Mucosa of stomach (tissue), 1 donor: ENCODE data around the gene ASTN2.

Experiments
- H3K27me3 ChIP-seq: one replicate; pipeline ENCODE4 v1.7.0; 2013; ENCODE audit warnings: mild to moderate bottlenecking, low read length; ENCODE audit not compliant: control insufficient read depth, insufficient read depth
- H3K36me3 ChIP-seq: one replicate; pipeline ENCODE4 v1.7.0; 2013; ENCODE audit warnings: low read length; ENCODE audit not compliant: control insufficient read depth, insufficient read depth
- H3K4me1 ChIP-seq: one replicate; pipeline ENCODE4 v1.7.0; 2013; ENCODE audit warnings: mild to moderate bottlenecking, low read length; ENCODE audit not compliant: control insufficient read depth, insufficient read depth
- H3K4me3 ChIP-seq: one replicate; pipeline ENCODE4 v1.7.0; 2013; ENCODE audit warnings: low read length
- H3K9ac ChIP-seq: one replicate; pipeline ENCODE4 v1.7.0; 2013; ENCODE audit warnings: mild to moderate bottlenecking, low read length, moderate library complexity
- H3K9me3 ChIP-seq: one replicate; pipeline ENCODE4 v1.7.0; 2013; ENCODE audit warnings: mild to moderate bottlenecking, low read length, moderate library complexity; ENCODE audit not compliant: control insufficient read depth
- donor health status: Pancreatic carcinoma.

ASTN2 gene

DNA sequence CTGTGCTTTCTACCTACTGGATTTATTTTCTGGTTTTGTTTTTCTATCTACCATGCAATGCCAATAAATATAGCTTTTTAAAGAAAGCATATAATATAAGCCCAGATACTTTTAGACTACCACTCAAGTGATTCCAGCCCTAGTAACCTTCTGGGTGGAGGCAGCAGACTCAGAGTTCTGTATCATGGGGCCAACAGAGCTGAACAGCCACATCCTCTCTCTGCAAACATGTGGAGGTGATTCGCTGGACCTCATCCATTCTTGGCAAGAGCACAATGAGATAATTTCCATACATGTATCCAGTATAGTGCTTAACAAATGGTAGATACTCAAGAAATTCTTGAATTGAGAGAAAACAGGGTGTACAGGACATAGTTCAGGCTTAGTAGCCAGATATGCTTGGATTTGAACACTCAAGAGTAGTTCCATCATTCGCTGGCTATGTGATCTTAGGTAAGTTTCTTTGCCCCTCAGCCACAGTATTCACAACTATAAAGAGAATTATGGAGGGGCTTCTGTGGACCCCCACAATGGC is 124.5 kb downstream of the ASTN2 start:
- no peak overlapping the region for H3K9ac ChIP-seq
- no peaks in the 10 kb centered on the region for H3K27me3 ChIP-seq
- H3K36me3 ChIP-seq: no peaks in the 10 kb centered on the region
- no peaks in the 10 kb centered on the region for H3K4me1 ChIP-seq
- no peak overlapping the region for H3K4me3 ChIP-seq
- H3K9me3 ChIP-seq: no peaks in the 10 kb centered on the region

DNA sequence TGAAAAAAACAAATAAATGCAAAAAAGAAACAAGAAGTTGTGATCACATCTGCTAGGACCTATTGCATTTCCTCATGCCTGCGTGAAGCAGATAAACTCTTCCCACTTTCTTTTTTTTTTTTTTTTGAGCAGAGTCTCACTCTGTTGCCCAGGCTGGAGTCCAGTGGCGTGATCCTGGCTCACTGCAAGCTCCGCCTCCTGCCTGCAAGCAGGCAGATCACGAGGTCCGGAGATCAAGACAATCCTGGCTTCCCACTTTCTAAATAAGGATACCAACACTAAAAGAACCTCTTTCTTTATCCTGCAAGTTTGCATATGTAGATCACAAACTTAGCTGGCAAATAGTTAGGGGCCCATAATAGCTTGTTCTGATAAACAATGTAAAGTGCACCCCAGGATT is 128.6 kb downstream of the ASTN2 start:
- H3K9me3 ChIP-seq: no peaks in the 10 kb centered on the region
- H3K4me1 ChIP-seq: no peaks in the 10 kb centered on the region
- no peaks in the 10 kb centered on the region for H3K27me3 ChIP-seq
- H3K9ac ChIP-seq: no peak overlapping the region
- no peak overlapping the region for H3K4me3 ChIP-seq
- no peaks in the 10 kb centered on the region for H3K36me3 ChIP-seq

DNA sequence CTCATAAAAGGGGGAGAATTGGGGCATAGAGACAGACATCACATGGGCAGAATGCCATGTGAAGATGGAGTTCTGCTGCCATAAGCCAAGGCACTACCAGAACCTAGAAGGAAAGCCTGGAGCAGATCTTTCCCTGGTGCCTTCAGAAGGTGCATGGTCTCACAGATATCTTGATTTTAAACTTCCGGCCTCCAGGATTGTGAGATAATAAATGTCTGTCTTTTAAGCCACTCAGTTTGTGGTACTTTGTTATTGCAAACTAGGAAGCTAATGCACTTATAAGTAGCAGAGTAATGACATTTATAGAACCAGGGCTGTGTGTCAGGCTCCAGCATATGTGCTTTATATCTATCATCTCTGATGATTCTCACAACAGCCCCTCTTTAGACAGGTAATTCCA is 130.4 kb downstream of the ASTN2 start:
- Histone ChIP-seq H3K4me1 (no peaks in the 10 kb centered on the region), H3K4me3 (no peak overlapping the region), H3K9ac (no peak overlapping the region)

DNA sequence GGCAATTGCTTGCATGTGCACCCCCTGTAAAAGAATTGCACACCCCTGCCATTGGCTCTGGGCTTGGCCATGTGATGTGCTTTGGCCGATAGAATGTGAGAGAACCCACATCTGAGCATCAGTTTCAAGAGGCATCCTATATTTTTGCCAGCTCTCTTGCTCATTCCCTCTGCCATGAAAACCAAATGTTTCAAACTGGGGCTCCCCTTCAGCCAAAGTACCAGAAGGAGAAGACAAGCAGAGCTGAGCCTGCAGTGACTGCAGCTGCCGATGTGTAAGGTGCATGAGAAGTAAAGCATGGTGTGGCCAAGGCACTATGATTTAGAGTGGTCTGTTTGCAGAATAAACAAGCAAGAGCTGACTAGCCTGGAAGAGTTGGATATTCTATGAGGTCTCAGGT is 132.3 kb downstream of the ASTN2 start:
- H3K27me3 ChIP-seq: no peaks in the 10 kb centered on the region
- H3K9ac ChIP-seq: no peak overlapping the region

More for the DNA sequence above, 130.4 kb downstream of the ASTN2 start:
- no peaks in the 10 kb centered on the region for H3K36me3 ChIP-seq
- H3K27me3 ChIP-seq: no peaks in the 10 kb centered on the region
- H3K9me3 ChIP-seq: no peaks in the 10 kb centered on the region

DNA sequence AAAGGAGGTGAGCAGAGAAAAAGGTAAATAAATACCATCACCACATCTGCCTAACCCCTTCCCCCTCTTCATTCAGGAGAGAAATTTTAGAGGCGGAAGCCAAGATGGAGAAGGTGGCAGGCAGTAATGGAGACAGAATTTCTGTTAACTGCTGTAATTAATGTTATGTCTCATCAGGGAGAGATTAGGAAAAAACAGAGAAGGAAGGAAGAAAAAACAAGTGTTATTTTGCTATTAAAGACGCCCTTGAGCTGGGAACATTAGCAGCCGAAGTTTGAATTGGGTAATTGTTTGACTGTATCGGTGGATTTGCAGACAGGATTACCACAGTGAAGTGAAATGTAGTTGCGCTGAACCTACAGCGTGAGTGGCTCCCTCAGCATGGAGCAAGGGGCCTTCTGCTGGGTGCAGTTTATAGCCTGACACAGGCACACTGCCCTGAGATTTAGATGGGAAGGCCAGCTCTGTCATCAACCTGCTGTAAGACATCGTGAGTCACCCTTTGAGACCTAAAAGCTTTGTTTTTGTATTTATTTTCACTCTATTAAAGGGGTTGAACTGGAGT is 136.3 kb downstream of the ASTN2 start:
- no peaks in the 10 kb centered on the region for H3K4me1 ChIP-seq
- no peak overlapping the region for H3K9ac ChIP-seq
- no peaks in the 10 kb centered on the region for H3K9me3 ChIP-seq
- no peaks in the 10 kb centered on the region for H3K27me3 ChIP-seq
- H3K36me3 ChIP-seq: no peaks in the 10 kb centered on the region
- H3K4me3 ChIP-seq: no peak overlapping the region

More for the DNA sequence above, 132.3 kb downstream of the ASTN2 start:
- Histone ChIP-seq H3K9me3 (no peaks in the 10 kb centered on the region), H3K4me1 (no peaks in the 10 kb centered on the region), H3K4me3 (no peak overlapping the region), H3K36me3 (no peaks in the 10 kb centered on the region)

DNA sequence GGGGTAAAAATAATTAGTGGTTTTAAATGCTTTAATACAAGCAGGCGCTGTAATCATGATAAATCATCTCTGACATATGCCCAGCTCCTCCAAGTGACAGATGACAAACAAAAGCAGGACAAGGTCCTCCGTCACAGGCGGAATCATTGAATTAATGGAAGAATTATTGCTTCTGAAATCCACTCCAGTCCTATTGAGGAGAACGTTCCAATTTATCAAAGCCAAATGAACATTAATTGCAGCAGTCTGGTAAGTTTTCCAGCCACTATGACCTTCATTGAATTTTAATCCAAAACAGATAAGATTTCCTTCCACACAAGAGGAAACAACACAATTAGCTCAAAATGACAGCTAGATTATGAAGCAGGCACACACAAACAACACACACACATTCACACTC is 136.8 kb downstream of the ASTN2 start:
- H3K4me3 ChIP-seq: no peak overlapping the region
- H3K9ac ChIP-seq: no peak overlapping the region
- no peaks in the 10 kb centered on the region for H3K4me1 ChIP-seq
- no peaks in the 10 kb centered on the region for H3K9me3 ChIP-seq
- H3K36me3 ChIP-seq: no peaks in the 10 kb centered on the region
- H3K27me3 ChIP-seq: no peaks in the 10 kb centered on the region

DNA sequence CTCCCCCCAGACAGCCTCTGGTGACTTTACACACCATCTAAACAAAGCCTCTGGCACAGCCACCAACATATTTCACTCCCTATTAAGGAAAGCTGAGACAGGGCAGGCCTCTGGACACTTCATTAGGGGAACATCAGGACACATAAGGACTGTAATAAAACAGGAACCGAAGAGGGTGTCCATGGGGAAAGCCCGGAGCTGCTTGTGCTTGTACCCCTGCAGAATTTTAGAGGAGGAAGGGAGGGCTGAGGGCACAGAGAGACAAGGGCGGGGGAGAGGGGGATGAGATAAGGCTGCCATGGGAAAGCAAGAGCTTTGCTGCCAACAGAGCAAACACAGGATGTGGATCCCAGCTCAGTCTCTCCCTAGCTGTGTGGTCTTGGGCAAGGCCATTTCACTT is 138.4 kb downstream of the ASTN2 start:
- no peaks in the 10 kb centered on the region for H3K9me3 ChIP-seq
- no peak overlapping the region for H3K9ac ChIP-seq
- no peaks in the 10 kb centered on the region for H3K27me3 ChIP-seq
- H3K4me1 ChIP-seq: no peaks in the 10 kb centered on the region
- no peaks in the 10 kb centered on the region for H3K36me3 ChIP-seq
- H3K4me3 ChIP-seq: no peak overlapping the region

DNA sequence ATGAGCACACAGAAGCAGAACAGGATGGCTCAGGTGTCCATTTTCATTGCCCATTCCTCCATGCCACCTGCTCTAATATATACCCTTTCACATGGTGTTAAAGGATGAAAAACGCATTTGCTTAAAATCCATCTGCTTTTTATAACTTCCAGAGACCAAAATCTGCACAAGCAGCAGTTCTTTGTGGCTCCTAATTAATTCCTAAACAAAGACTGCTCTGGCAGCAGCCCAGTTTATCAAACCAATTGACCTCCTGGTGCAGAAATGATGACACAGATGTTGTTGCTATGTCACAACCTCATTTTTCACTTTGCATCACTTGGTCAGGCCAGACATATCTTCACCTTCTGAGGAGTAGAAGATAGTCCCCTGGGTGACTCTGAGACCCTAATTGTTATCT is 141.2 kb downstream of the ASTN2 start:
- Histone ChIP-seq H3K27me3 (no peaks in the 10 kb centered on the region), H3K4me3 (no peak overlapping the region), H3K4me1 (no peaks in the 10 kb centered on the region), H3K9ac (no peak overlapping the region), H3K36me3 (no peaks in the 10 kb centered on the region), H3K9me3 (no peaks in the 10 kb centered on the region)

DNA sequence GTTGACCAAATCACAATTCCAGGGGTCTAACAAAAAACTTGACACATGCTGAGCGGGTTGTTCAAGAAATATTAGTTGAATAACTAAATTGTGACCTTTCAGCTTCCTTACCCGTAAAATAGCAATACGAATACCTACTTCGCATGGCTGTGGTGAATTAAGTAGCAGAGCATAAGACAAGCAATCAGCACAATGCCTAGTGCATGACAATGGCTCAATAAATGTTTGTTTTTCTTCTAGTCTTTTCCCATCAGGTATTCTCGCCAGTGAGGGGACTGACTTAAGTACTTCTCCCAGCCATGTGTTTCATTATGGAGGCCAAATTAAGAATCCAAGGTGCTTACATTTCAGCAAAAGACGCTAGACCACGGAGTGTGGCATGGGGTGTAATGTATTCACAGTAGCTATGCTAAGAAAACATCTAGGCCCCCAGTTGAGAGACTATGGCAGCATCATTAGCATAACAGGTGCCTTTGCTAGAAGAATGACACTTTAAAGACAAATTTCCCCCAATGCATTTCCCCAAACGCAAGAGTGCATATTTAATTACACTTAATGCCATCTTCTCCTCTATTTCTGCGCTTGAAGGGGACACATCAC is 145.9 kb downstream of the ASTN2 start:
- no peaks in the 10 kb centered on the region for H3K36me3 ChIP-seq
- H3K27me3 ChIP-seq: no peaks in the 10 kb centered on the region
- no peaks in the 10 kb centered on the region for H3K9me3 ChIP-seq
- no peak overlapping the region for H3K9ac ChIP-seq
- H3K4me1 ChIP-seq: no peaks in the 10 kb centered on the region
- H3K4me3 ChIP-seq: no peak overlapping the region

DNA sequence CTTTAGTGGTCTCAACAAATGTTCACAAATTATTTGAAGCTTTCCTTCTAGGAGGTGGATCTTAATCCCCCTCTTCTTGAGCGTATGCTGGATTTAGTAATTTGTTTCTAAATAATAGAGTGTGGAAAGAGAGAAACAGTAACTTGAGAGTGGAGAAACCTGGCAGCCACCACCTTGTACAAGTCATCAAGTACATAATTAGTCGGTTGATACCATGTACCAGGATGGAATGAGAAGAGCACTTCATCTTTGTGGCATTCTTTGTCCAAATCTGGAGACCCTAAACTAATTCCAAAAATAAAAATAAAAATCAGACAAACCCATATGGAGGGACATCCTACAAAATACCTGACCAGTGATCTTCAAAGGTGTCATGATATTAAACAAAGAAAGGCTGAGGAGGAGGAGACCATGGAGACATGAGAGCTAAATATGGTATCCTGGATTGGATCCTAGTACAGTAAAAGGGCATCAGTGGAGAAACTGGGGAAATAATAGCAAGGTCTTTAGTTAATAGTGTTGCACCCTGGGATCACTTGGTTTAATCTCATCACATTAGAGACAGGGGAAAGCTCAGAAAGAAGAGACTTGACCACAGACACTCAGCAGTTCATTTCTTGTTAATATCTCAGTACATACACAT is 147.9 kb downstream of the ASTN2 start:
- Histone ChIP-seq H3K27me3 (no peaks in the 10 kb centered on the region), H3K9ac (no peak overlapping the region)

DNA sequence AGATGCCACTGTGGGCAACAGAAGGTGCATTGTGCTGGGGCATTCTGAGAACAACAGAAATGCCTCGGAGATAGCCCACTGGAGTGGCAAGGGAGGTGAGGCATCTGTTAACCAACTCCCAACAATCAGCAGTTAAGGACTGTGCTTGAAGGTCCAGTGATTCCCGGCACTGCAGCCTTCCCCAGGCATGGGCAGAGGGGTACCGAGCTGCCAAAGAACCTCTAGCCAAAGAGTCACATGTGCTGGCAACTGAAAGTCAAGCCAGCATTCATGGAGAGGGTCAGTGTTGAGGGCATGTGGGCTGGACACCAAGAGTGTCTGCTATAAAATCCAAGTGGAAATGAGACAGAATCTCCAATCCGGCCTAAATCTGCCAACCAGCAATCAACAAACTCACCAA is 149.6 kb downstream of the ASTN2 start:
- no peaks in the 10 kb centered on the region for H3K9me3 ChIP-seq
- H3K27me3 ChIP-seq: no peaks in the 10 kb centered on the region
- no peaks in the 10 kb centered on the region for H3K36me3 ChIP-seq
- H3K4me3 ChIP-seq: no peak overlapping the region
- no peaks in the 10 kb centered on the region for H3K4me1 ChIP-seq
- no peak overlapping the region for H3K9ac ChIP-seq

More for the DNA sequence above, 147.9 kb downstream of the ASTN2 start:
- no peak overlapping the region for H3K4me3 ChIP-seq
- H3K9me3 ChIP-seq: no peaks in the 10 kb centered on the region
- H3K36me3 ChIP-seq: no peaks in the 10 kb centered on the region
- no peaks in the 10 kb centered on the region for H3K4me1 ChIP-seq

DNA sequence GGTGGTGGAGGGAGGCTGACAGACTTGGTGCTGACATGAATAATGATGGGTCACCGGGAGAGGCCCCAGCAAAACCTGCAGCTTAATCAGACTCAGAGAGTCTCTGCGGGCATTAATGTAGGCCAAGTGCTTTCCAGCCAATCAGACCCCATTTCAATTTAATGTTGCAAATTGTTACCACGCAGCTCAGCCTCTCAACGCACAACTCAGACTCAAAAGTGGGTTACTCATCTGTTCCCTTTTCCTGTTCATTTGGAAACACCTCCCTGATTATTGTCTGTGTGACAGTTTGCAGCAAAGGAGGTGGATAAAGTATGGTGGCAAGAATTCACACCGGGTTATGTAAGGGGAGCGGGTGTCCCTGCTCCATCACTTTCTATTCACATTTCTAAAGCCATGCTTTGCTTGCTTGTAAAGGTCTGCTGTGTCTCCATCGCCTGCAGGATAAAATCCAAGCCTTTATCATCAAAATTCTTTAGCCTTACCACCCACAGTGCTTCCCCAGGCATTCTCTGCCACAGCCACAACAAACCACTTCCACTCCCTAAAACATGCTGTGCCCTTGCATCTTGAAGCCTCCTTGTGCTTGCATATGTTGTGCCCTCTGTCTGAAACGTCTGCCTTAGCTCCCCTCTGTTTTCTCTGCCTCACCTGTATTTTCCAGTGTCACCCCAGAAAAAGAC is 156.5 kb downstream of the ASTN2 start:
- H3K27me3 ChIP-seq: no peaks in the 10 kb centered on the region
- no peaks in the 10 kb centered on the region for H3K4me1 ChIP-seq
- no peak overlapping the region for H3K9ac ChIP-seq
- no peaks in the 10 kb centered on the region for H3K9me3 ChIP-seq
- H3K4me3 ChIP-seq: no peak overlapping the region
- no peaks in the 10 kb centered on the region for H3K36me3 ChIP-seq
